A673 (cell line): ENCODE measurements around the gene SCN4B.

Experiments used
- EZH2 ChIP-seq: fragments of 200-600 bp; sonication (generic); IDR thresholded peaks from 2 replicates; pipeline ENCODE4 v1.6.1; 2017; ENCODE audit warnings: borderline replicate concordance, low read depth, mild to moderate bottlenecking, mixed read lengths, antibody characterized with exemption, low read length; ENCODE audit not compliant: poor library complexity, severe bottlenecking
- TF ChIP-seq, protein P1 (sequence below): fragments of 300-800, 200-600 bp; sonication (generic); conservative IDR thresholded peaks from 2 replicates; pipeline ENCODE4 v1.5.1; 2017; ENCODE audit warnings: low read depth, mild to moderate bottlenecking, antibody characterized with exemption, low read length, moderate library complexity, mixed read lengths

DNA sequence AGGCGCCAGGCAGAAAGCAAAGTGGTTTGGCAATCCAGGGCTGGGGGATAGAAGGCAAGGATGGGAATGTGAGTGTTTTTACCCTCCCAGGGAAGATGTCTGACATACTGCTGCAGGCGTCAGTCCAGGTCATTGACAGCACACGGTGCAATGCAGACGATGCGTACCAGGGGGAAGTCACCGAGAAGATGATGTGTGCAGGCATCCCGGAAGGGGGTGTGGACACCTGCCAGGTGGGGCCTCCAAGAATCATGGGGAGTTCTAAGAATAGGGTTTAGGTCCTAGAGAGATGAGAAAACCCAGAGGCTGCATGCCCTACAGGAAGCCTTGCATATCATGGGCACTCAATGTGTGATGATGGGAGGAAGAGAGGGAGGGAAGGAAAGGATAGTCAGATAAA is 37.6 kb downstream of the SCN4B start:
- TF ChIP-seq, protein P1, sequence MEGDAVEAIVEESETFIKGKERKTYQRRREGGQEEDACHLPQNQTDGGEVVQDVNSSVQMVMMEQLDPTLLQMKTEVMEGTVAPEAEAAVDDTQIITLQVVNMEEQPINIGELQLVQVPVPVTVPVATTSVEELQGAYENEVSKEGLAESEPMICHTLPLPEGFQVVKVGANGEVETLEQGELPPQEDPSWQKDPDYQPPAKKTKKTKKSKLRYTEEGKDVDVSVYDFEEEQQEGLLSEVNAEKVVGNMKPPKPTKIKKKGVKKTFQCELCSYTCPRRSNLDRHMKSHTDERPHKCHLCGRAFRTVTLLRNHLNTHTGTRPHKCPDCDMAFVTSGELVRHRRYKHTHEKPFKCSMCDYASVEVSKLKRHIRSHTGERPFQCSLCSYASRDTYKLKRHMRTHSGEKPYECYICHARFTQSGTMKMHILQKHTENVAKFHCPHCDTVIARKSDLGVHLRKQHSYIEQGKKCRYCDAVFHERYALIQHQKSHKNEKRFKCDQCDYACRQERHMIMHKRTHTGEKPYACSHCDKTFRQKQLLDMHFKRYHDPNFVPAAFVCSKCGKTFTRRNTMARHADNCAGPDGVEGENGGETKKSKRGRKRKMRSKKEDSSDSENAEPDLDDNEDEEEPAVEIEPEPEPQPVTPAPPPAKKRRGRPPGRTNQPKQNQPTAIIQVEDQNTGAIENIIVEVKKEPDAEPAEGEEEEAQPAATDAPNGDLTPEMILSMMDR: no peak
- no peak for TF ChIP-seq EZH2
